Testis (tissue), 3 donors: ENCODE measurements around the gene MIGA2. TPM values are rescaled to one million over a fixed set of nuclear protein-coding genes. Genes with fewer than 3 reads are reported as not detected.

ENCODE experiments used
- DNase-seq: peaks from one replicate; pipeline ENCODE4 v3.0.0-alpha.2; 2019
- H3K27ac ChIP-seq, 2 donors: fragments of 200-600 bp; sonication (generic); one replicate each; pipeline ENCODE4 v1.5.1; 2019
- H3K27me3 ChIP-seq: fragments of 200-600 bp; sonication (generic); one replicate; pipeline ENCODE4 v1.5.1; 2019
- H3K36me3 ChIP-seq: fragments of 200-600 bp; sonication (generic); one replicate; pipeline ENCODE4 v1.5.1; 2017; ENCODE audit warnings: low read depth; ENCODE audit errors: missing control alignments
- H3K4me1 ChIP-seq: fragments of 200-600 bp; sonication (generic); one replicate; pipeline ENCODE4 v1.5.1; 2019
- H3K4me3 ChIP-seq, 2 donors: fragments of 200-600 bp; sonication (generic); one replicate each; pipeline ENCODE4 v1.5.1; 2017 to 2019
- H3K9me3 ChIP-seq: fragments of 200-600 bp; sonication (generic); one replicate; pipeline ENCODE4 v1.5.1; 2017
- CTCF ChIP-seq, 3 experiments: fragments of 450-650 bp in 2 of 3; fragments of 200-600 bp in 1 of 3; sonication (generic) in 1 of 3; IDR thresholded peaks; one replicate each; pipeline ENCODE4 v1.5.1; 2016 to 2019; ENCODE audit warnings: antibody characterized with exemption in 3 of 3, mild to moderate bottlenecking in 2 of 3, moderate library complexity in 1 of 3
- POLR2A ChIP-seq: fragments of 450-650 bp; IDR thresholded peaks from one replicate; pipeline ENCODE4 v1.6.1; 2017; ENCODE audit warnings: antibody characterized with exemption, mild to moderate bottlenecking, moderate library complexity
- whole genome bisulfite sequencing, 2 donors: methylation state at CpG; one replicate each; pipeline ENCODE4 v1.1.5; 2018; 5-methylcytosine and 5-hydroxymethylcytosine counted together
- intact Hi-C: fragments of 100-400 bp; cut with DNase I; formaldehyde crosslinking; loops from one replicate; pipeline ENCODE4 v1.15.1; 2023; ENCODE audit warnings: low total_unique reads
- polyA plus RNA-seq: library from polyadenylated mRNA; stranded (reverse); fragments of 350-450 nt; fragmentation: Illumina TruSeq; extraction: RNeasy Lipid Tissue Mini Kit (QIAGEN cat#74804); gene quantifications from one replicate; pipeline ENCODE4 v1.2.3, GENCODE V29; 2014; ENCODE audit warnings: low read depth, low replicate concordance; ENCODE audit not compliant: insufficient read depth
- total RNA-seq, 2 donors: library from RNA; depleted of rRNA; stranded (reverse); fragments of >200 nt; gene quantifications; one replicate each; pipeline ENCODE4 v1.2.3, GENCODE V29; 2016

The MIGA2 gene
- total and polyA plus RNA-seq, 3 donors from 2014 or later: 22.9 to 42.7 (median 42.0) TPM

GRCh38 chr9:129073404-129073803 is 37.0 kb downstream of the MIGA2 start:
- Histone ChIP-seq H3K4me3 (no peak overlapping the region), H3K9me3 (no peaks in the 10 kb centered on the region), H3K27ac (no peak overlapping the region), H3K27me3 (no peaks in the 10 kb centered on the region), H3K4me1 (no peaks in the 10 kb centered on the region), H3K36me3 (no peaks in the 10 kb centered on the region)
- 86 to 91% methylated on average over 8 of the region's 8 CpGs for WGBS, 2 donors
- DNase-seq: no peak
- TF ChIP-seq POLR2A: no peak
- no peak for TF ChIP-seq CTCF (IDR thresholded peaks at IDR 0.05)
- intact Hi-C loops: no loop called here

GRCh38 chr9:129074106-129074505 is 37.7 kb downstream of the MIGA2 start:
- H3K36me3 ChIP-seq: no peaks in the 10 kb centered on the region
- 52 to 57% methylated on average over 3 of the region's 3 CpGs for WGBS, 2 donors
- H3K27ac ChIP-seq: no peak overlapping the region
- no peaks in the 10 kb centered on the region for H3K4me1 ChIP-seq
- H3K27me3 ChIP-seq: no peaks in the 10 kb centered on the region
- no peak overlapping the region for H3K4me3 ChIP-seq
- TF ChIP-seq CTCF (IDR thresholded peaks at IDR 0.05) (no peak), POLR2A (no peak)
- intact Hi-C loops: no loop called here
- DNase-seq: no peak
- H3K9me3 ChIP-seq: no peaks in the 10 kb centered on the region

DNA sequence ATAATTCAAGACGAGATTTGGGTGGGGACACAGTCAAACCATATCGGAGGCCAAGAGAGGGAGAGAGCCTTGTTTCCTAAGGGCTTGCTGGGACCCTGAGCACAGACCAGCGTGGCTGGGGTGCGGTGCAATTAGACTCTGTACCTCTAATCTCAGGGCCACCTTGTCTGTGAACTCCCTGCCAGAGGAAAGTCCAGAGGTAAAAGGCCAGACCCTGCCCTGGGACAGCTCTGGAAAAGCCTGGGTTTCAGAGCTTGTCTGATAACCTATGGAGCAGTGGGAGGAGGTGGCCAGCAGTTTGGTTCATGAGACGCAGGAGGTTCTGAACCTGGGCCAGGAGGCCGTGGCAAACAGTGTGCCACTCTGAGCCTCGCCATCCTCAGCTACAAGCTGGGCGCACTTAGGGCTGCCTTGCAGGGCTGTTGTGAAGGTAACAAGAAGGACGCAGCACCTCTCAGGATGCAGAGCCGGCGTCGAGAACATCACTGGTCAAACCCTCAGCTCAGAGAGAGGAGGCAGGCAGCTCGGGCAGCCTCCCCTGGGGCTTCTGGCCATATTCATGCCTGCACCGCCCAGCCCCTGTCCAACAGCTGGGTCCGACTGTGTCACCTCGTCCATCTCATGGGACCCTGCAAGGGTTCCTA is 39.7 kb downstream of the MIGA2 start:
- no peaks in the 10 kb centered on the region for H3K36me3 ChIP-seq
- H3K4me1 ChIP-seq: peaks cover 5% of the 10 kb centered on the region
- 85 to 92% methylated on average over 14 to 16 of the region's 16 CpGs for WGBS, 2 donors
- intact Hi-C loops: no loop called here
- H3K9me3 ChIP-seq: no peaks in the 10 kb centered on the region
- H3K4me3 ChIP-seq: no peak overlapping the region
- no peaks in the 10 kb centered on the region for H3K27me3 ChIP-seq
- H3K27ac ChIP-seq: no peak overlapping the region
- no peak for DNase-seq
- TF ChIP-seq CTCF (IDR thresholded peaks at IDR 0.05): no peak
- TF ChIP-seq POLR2A: no peak

DNA sequence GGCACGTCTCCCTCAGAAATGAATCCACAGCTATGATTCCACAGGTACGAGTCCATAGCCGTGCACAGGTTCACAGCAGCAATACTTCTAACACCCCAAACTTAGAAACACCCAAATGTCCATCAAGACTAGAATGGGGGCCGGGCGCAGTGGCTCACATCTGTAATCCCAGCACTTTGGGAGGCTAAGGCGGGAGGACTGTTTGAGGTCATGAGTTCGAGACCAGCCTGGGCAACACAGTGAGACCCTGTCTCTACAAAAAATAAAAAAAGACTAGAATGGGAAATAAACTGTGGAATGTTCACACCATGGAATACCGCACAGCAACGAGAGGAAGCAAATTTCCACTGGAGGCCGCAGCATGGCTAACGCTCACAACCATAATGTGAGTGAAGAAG is 40.2 kb downstream of the MIGA2 start:
- Histone ChIP-seq H3K27ac (no peak overlapping the region), H3K4me3 (no peak overlapping the region), H3K36me3 (no peaks in the 10 kb centered on the region), H3K4me1 (peaks cover 7% of the 10 kb centered on the region), H3K27me3 (no peaks in the 10 kb centered on the region), H3K9me3 (no peaks in the 10 kb centered on the region)
- no peak for DNase-seq
- TF ChIP-seq POLR2A (no peak), CTCF (IDR thresholded peaks at IDR 0.05) (no peak)
- WGBS, 2 donors: 88 to 89% methylated on average over 9 to 11 of the region's 11 CpGs
- intact Hi-C loops: no loop called here

- TF ChIP-seq POLR2A (no peak), CTCF (IDR thresholded peaks at IDR 0.05) (no peak)
- WGBS, 2 donors: 89 to 94% methylated on average over 10 of the region's 10 CpGs
- no peak for DNase-seq
- Histone ChIP-seq H3K4me3 (no peak overlapping the region), H3K36me3 (no peaks in the 10 kb centered on the region), H3K4me1 (peaks cover 12% of the 10 kb centered on the region), H3K27ac (no peak overlapping the region), H3K9me3 (no peaks in the 10 kb centered on the region), H3K27me3 (no peaks in the 10 kb centered on the region)
- intact Hi-C loops: no loop called here
Measured at GRCh38 chr9:129077236-129077635, 40.8 kb downstream of the MIGA2 start.
